Stimulated activated CD4-positive, alpha-beta T cell treated with anti-CD3 and anti-CD28 coated beads, Interleukin-15, amount 100 ng/mL, for 48 hours (primary cell): ENCODE measurements around the gene SMG6.
A peak's percentile ranks its signal among the peaks of the same experiment; 100 is the strongest.
"Not testable (repeated sequence)": the region's sequence is repeated elsewhere in the genome, so short reads cannot be mapped to it uniquely, and the experiment has no call there.

Experiments
- DNase-seq, 2 donors: peaks; one replicate each; pipeline ENCODE4 v3.0.0-alpha.2; 2020; ENCODE audit warnings: low read depth in 2 of 2

Gene SMG6

DNA sequence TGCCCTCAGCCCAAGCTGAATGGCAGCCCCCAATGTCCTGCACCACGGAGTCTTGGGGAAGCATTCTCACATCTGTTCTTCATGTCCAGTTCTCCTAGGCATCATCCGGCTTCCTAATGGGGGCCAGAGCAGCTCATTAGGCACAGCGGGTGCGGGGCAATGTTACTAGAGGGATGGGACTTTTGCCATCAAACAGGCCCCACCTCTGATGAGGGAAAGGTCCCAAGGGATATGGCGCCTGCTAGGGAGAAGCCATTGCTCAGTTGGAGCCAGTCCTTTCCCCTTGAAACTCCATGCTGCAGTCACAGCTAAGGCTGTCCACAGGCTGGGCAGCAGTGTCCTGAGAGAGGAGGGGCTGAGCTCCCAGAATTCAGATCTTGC lies 275.4 kb downstream of the SMG6 start:
- DNase-seq: no peak

DNA sequence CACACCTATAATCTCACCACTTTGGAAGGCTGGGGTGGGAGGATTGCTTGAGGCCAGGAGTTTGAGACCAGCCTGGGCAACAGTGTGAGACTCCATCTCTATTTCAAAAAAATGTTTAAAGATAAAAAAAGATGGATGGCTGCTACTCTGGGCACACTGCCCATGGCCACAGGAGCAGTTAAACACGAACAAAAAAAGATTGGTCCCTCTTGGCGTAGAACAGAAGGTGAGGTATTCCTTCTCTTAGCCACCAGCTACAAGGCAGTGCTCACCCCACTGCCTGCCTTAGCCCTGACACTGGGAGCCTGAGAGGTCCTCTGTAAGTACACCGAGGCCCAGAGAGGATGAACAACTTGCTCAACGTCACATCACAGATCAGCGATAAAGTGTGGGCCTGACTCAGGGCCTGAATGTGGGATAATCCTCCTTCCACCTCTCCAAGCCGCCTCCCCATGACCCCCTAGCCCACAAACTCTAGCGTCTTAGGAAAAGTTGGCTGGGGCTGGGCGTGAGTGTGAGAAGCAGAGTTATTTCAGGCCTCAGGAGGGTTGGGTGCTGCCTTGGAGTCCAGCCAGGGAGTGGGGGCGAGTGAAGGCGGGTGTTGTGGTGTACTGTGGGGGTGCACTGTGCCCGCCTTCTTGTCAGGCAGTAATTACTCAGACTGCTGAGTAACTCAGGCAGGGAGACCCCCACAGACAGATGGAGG lies 275.9 kb downstream of the SMG6 start:
- DNase-seq: no peak

DNA sequence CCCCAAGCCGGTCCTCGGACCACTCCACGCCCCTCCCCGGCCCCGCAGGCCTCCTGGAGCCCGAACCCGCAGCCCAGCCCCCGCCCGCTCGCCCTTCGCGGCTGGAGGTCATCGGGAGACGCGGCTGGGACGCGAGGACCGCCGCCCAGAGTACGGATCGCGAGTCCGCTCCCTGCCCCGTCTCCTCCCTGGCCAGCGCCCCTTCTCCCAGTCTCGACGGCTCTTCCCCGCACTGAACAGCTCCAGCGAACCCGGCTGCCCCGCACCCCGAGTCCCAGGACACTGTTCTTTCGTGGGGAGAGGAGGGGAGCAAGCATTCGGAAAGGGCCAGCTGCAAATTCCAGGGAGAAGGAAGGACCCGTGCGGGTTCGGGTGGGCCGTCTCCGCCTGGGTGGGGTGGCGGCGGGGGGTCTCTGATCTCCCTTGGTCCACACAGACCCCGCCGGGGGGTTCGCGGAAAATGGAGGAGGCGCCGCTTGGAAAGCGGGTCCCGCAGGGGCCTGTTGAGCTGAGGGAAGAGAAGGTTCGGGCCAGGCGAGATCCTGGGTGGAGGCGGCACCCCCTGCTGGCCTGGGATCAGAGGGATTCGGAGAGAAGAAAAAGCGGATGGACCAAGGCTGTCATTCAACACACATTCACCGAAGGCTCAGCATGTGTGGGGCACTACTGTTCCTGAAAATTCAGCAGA lies 277.8 kb downstream of the SMG6 start:
- peak in 1 of 2 donors; percentile 25 for DNase-seq

DNA sequence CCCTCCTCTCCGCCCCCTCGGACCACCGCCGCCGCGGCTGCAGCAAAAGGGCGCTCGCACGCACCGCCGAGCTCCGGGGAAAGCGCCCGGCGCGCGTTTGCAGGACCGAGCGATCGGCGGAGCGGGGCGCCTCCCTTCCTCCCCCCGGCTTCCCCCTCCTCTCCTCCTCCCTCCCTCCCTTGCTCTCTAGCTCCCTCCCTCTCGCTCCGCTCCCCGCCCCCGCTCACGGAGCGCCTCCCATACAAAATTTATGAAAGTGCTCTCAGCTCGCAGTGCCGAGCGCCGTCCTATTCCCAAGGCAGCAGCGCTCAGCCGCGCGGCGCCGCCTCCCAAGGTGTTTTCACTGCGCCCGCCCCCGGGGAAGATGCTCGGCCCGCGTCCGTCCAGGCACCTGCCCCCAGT lies 278.4 kb downstream of the SMG6 start, which contains the start of gene RTN4RL1:
RTN4RL1 (minus strand) TSS at position 115 of the 402 bp plus-strand sequence. CDS start 469 bp downstream, outside the sequence.
- peak in 1 of 2 donors; percentile 54 for DNase-seq

DNA sequence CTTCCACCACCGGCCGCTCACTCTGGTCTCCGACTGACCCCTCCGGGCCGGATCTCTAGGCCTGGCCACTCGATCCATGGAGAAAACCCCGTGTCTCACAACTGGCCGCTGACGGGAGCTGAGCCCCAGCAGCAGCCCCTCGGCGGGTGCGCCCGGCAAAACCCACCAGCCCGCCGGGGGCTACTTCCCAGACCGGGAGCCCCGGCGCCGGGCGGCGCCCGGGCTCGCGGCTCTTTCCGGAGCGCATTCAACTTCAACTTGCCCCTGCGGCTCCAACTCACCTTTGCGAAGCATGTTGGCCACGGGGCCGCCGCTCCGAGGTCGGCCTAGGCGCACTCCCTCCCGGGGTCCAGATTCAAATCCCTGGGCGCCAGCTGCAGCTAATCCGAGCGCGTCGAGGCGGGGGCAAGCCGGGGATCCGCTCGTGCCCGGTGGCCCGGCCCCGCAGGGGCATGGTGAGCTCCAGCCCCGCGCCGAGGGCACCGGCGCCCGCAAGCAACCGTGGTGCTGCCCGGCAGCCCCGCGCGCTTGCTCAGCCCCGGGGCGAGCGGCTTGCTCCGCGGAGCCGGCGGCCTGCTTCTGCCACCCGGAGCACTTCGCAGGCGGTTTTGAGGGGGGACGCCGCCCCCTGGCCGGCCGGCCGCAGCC lies 278.9 kb downstream of the SMG6 start:
- DNase-seq: no peak

DNA sequence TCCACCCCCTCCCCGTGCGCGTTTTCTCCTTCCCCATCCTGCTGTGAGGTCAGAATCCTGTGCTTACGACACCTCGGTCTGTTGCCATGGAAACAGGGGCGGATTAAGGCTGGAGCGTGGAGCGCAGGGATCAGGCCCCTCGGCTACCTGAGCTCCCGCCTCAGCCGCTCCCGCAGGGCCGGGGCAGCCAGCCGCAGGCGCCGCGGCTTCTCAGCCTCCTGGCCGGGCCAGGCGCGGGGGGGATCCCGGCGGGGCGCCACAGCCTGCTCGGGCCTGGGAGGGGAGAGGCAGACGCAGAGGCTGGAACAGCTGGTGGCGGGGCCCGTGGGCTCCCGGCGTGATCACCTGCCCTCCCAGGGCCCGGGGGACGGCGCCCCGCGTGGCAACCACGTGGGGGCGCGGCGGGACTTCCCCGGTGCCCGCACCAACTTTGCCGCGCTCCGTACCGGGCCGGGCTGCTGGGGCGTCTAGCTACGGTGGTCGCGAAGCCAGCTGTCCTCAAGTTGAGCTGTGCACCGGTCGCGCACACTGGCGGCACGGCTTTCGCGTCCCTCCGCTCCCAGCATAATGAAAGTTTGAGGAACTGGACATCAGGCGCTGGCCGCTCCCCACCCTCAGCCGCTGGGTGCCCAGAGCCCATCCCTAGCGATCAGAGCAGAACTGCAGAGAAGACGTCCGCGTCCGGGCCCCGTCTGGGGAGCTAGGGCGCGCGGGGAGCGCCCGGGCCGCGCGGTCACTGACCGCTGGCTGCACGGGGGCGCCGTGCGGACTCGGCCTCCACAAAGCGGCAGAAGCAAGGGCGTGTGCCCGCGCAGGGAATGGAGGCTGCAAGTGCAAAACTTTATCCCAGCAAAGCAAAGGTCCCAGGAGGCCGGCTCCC lies 279.7 kb downstream of the SMG6 start:
- no peak for DNase-seq

DNA sequence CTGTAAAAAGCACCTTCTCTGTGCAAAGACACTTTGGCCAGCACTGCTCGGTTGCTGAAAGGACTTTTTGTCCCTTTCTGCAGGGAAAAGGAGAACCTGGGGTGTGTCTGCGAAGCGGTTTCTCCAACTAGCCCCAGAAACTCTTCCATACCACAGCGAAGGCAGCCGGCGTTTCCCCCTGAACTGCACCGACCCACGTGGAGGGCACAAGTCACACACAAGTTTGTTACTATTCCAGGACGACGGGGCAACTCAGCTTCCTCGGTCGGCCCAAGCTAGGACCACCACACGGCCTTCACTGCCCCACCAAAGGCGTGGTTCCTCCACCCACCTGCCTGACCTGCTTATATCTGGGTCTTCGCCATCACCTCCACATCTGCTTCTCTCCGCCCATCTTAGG lies 280.3 kb downstream of the SMG6 start:
- no peak for DNase-seq

DNA sequence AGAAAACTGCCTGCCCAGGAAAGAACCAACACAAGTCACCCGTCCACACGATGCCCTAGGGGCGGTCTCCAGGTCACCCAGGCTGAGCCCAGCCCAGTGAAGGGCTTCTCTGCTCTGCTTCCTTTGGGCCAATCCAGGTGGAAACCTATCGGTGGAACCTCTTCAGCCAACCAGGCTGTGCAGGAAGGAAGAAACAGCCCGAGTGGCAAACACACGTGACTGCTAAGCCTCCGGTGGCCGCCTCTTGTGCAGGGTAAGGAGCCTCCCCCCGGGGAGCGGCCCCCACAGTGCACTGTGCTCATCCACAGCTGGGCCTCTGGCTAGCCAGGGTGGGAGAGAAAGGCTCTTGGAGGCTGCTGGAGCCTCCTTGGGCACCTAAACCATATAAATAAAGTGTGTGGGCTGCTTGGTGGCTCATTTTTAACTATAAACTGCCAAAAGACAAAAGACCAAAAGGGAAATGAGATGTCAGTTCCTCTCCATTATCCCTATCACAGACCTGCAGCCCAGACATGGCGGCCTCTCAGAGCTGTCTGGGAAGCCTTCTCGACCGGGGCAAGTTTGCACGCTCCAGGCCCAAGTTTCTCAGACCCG lies 280.8 kb downstream of the SMG6 start:
- no peak for DNase-seq

DNA sequence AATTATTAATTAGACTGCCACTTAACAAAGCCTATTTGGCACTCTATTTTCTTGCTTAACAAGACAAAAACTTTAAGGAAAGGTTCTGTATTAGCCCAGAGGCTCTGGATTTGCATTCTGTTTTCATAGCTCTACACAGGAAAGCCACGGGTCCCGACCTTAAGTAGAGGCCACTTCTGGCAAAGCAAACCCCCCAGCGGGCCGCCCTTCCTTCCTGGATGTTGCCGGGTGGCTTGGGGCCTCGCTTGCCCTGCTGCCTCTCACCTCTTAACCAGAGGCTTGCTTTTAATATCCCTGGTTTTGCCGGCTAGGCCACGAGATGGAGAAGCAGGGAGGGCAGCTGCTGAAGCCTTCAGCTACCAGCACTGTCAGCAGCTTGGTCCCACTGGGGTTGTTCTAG lies 282.9 kb downstream of the SMG6 start:
- no peak for DNase-seq

DNA sequence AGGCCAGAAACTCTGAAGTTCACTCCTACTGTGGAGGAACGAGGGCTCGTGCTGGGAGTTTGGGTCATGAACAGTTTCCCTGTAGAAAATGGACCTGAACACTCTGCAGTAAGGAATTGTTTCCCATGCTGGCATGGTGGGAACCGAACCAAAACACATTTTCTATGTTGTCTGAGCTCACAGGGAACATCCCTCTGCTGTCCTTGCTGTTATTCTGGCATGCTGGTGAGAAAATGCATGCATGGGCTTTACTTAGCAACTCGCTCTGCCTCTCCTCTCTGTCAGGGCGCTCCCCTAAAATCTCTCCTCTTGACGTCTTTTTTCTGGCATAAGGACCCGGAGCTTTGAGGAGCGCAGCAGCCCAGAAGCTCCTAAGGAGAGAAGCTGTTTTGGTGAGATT lies 283.9 kb downstream of the SMG6 start:
- no peak for DNase-seq

DNA sequence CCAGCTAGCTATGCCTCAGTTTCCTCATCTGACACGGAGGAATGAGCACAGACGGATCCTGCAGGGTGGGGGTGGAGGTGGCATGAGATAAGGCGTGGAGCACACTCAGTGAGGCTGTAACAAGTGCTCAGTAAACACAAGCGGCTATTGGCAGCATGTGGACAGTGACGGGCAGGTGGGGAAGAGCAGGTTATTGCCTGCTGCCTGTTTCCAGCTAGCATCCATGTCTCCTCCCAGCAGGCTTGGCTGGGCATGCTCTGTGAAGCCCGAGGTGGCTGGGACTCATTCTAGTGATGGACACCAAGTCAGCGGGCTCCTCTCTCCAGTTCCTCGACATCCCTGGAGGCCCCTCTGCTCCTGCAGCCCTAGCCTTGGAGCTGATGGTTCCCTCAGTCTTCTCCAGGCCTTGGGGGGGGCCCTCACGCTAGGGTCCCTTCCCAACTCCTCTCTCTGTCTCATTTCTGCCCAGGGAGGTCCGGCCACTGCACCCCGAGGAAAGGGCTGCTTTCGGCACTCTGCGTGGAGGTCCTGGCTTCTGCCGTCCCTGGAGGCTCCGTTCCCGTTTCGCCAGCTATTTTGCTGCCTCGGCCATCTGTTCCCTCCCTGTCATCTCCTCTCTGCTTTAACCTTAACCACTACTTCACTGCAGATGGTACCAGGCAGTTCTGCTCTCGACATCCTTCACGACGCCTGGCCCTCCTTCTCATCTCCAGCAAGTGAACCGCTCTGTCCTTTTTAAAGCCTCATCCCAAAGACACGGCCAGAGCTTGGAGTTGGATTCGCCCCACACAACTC lies 284.7 kb downstream of the SMG6 start:
- DNase-seq: no peak

DNA sequence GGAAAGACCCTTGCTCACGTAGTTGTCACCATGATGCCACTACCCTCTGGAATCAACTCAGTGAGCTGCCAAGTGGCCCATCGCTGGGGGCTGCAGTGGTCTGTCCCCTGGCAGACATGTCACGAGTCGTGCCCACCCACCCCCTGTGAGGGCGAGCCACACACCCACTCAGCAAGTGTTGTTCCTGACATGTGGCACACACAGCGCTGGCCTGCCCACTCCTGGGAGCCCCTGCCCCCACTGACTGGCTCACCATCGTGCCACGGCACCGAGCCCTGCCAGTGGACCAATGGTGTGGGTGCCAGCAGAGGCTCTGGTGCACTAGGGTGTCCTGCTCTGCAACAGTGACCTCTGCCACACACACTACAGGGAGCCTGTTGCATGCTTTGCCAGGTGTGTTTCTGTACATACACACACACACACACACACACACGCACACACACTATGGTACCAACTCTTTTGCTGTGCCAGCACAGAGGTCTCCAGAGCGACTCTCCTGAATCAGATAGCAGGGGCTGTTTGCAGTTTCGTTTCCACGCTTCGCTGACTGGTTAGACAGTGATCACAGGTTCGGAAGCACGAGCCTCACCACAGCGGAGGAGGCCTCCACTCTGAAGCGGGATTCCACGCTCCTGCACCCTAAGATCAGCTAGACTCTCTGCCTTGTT lies 286.2 kb downstream of the SMG6 start:
- no peak for DNase-seq

DNA sequence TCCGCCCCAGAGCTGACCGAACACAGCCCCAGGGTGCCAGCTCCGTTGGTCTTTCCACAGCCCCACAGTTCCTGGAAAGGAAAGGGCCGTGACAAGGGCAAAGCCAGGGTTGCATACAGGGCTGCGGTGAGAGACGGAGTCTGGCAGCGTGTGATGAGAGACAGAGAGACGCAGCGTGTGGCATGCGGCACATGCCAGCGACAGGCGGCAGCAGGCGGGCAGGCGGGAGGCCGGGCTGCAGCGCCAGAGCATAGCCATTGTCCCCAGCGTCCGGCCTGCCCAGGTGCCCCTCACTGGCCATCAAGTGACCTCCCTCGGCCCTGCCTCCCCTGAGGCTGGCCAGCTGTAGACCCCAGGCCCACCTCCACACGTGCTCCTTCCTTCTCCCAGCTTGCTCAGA lies 287.1 kb downstream of the SMG6 start:
- no peak for DNase-seq

DNA sequence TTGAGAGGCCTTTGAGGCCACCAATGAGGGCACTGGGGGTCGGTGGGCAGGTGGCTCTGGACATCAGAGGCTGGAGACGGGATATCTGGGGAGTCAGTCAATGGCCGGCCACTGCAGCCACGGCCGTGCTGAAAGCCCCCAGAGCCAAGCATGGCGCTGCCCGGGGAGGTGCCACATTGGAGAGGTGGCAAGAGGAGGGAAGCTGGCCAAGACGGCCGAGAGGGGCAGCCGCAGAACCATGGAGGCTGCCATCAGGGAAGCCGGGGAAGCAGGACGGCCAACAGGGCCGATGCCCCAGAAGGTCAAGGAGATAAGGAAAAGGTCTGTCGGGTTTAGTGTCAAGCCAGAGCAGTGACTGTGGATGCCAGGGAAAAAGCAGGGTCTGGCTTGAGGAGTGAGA lies 288.3 kb downstream of the SMG6 start:
- no peak for DNase-seq

DNA sequence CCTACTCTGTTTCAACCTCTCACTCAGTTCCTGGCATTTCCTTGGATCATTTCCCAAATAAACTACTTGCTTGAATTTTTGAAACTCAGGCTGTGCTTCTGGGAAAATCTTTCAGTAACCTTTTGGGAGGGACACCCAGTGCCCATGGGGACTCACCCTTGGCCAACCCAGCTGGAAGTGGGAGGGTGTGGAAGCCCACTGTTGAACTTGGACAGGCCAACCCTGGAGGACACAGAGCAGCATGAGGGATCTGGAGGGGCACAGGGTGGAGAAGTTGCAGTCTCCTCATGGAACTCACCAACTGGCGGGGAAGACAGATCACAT lies 289.6 kb downstream of the SMG6 start:
- DNase-seq: no peak

DNA sequence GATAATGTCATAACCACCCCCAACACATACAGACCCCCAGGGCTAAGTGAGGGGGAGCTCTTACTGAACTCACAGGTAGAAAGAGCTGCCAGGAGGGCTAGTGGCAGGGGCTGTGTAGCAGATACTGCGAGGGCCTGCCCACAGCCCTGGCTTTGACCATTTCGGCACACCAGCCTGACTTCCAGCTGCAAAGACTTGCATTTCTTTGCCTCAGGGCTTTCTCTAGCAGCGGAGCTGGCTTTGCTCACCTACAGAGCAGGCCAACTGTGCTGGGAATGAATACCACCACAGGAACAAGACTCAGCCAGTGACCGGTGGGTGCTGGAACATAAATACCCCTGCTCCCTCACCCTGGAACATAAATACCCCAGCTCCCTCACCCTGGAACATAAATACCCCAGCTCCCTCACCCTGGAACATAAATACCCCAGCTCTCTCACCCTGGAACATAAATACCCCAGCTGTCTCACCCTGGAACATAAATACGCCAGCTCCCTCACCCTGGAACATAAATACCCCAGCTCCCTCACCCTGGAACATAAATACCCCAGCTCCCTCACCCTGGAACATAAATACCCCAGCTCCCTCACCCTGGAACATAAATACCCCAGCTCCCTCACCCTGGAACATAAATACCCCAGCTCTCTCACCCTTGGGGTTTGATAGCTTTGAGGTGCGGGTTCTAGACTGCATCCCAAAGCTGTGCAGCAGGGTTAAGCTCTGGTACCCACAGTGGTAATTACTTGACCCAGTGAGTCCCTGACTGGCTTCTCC lies 290.2 kb downstream of the SMG6 start:
- DNase-seq: not testable (repeated sequence)

DNA sequence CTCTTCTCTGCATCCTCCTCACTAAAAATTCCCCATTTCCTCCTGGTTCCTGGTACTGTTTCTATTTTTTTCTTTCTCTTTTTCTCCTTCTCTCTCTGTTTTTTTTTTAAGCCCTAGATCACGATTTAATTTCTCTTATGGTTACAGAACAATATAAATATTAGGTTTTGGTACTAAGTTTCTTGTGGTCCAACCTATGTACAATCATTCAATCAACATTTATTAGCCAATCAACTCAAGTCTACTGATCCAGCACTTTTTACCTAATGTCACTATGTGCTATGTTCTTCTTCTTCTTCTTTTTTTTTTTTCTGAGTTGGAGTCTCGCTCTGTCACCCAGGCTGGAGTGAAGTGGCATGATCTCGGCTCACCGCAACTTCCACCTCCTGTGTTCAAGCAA lies 291.1 kb downstream of the SMG6 start:
- DNase-seq: no peak

DNA sequence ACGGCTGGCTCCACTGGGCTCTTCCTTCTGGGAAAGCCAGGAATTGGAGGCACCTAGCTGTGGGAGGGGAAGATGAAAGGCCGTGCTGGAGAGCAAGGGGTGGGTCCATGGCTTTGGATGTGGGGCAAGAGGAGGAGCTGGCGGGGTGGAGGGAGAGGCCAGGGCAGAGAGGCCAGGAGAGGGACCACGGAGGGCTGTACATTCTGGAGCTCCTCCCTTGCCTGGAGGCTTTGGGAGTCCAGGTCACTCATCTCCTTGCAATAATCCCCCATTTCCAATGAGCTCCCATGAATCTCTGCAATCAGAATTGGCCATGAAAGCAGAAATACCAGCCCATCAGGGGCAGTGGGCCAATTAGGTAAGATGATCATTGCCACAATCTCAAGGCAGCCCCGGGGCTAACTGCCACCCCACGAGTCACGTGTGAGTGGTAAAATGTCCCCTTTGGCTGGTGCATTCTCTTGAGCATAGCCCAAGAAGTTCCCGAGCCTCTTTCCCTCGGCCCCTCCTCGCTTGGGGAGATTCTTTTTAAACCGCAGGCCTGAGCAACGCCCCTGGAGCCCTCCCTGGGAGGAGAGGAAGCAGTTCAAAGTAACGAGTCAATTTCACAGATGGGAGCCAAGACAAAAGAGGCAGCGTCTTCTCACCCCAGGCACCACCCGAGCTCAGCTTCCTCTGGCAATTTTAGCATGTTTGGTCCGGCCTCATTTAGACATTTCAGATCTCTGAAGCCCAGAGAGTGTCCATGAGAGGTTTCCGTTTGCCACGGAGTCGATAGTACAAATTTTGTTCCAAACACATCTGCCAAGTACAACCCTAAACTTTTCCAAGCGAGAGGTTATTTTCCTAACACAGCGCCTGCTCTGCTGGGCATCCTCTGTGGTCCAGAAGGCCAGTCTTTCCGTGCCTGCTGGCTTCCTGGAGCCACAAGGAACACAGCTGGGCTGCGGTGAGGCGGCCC lies 291.9 kb downstream of the SMG6 start:
- no peak for DNase-seq
